Uterus (tissue), 4 donors: Measurements from ENCODE around the gene ILF2. TPM values are rescaled to one million over a fixed set of nuclear protein-coding genes. Genes with fewer than 3 reads are reported as not detected.

Source experiments
- DNase-seq, 2 donors: peaks; one replicate each; pipeline ENCODE4 v3.0.0-alpha.2; 2019 to 2020
- H3K27ac ChIP-seq, 2 donors: fragments of 200-600 bp; sonication (generic); 1 replicate in 1 of 2; 2 replicates in 1 of 2; pipeline ENCODE4 v1.5.1; 2016 to 2018
- H3K27me3 ChIP-seq, 2 donors: fragments of 200-600 bp; sonication (generic); one replicate each; pipeline ENCODE4 v1.5.1; 2018 to 2019; ENCODE audit warnings: control low read depth in 1 of 2
- H3K36me3 ChIP-seq, 2 donors: fragments of 200-600 bp; sonication (generic); one replicate each; pipeline ENCODE4 v1.5.1; 2019; ENCODE audit warnings: control low read depth in 1 of 2
- H3K4me1 ChIP-seq, 2 donors: fragments of 200-600 bp; sonication (generic); one replicate each; pipeline ENCODE4 v1.5.1; 2018 to 2019; ENCODE audit warnings: control low read depth in 1 of 2
- H3K4me3 ChIP-seq, 2 donors: fragments of 200-600 bp; sonication (generic); 1 replicate in 1 of 2; 2 replicates in 1 of 2; pipeline ENCODE4 v1.5.1; 2018 to 2019; ENCODE audit warnings: mild to moderate bottlenecking in 1 of 2
- H3K9me3 ChIP-seq, 2 donors: fragments of 200-600 bp; sonication (generic); one replicate each; pipeline ENCODE4 v1.5.1; 2019; ENCODE audit warnings: control low read depth in 1 of 2
- POLR2A ChIP-seq, 2 donors: fragments of 450-650 bp; IDR thresholded peaks; one replicate each; pipeline ENCODE4 v1.6.1; 2016; ENCODE audit warnings: antibody characterized with exemption in 2 of 2, mild to moderate bottlenecking in 1 of 2, moderate library complexity in 1 of 2
- intact Hi-C: fragments of 100-400 bp; cut with DNase I; formaldehyde crosslinking; loops from one replicate; pipeline ENCODE4 v1.15.1; 2023; ENCODE audit warnings: low total_unique reads
- total RNA-seq, 4 donors: library from RNA; depleted of rRNA in 3 of 4; stranded (reverse); fragments of >200 nt in 3 of 4; gene quantifications; one replicate each; pipeline versions ENCODE4 v1.1.0 to v1.2.4, GENCODE V29; 2014 to 2023
- TF ChIP-seq, protein P1 (sequence below), 4 experiments: fragments of 200-600 bp in 2 of 4; fragments of 450-650 bp in 2 of 4; sonication (generic) in 2 of 4; IDR thresholded peaks; one replicate each; pipeline ENCODE4 v1.5.1; 2016 to 2019; ENCODE audit warnings: antibody characterized with exemption in 4 of 4, mild to moderate bottlenecking in 2 of 4, moderate library complexity in 1 of 4
- donor health status: DM: yes; HTN: yes; CAD: no.

Gene ILF2
- total RNA-seq, 4 donors from 2014 or later = 82.7 to 252 (median 111) TPM

DNA sequence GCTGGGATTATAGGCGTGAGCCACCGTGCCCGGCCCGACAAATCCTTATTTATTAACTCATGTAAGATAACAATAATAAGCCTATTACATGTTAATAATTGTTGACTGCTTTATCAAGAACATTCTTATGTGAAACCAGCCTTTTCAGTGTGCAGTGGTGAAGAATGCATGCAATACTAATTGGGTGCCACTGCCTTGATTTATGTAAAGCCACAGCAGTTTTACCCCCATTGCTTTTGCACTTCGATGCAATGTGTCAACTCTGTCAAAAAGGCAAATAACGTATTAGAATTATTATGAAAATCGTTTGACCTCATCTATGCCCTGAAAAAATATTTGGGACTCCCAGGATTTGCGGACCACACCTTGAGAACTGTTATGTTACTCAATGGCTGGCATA lies 25.9 kb upstream of the ILF2 start:
- Histone ChIP-seq H3K4me1 (peaks cover 0 to 15% of the 10 kb centered on the region in 2 donors), H3K27me3 (no peaks in the 10 kb centered on the region), H3K9me3 (no peaks in the 10 kb centered on the region), H3K27ac (peak overlapping the region; percentile 95 to 96), H3K36me3 (no peaks in the 10 kb centered on the region), H3K4me3 (no peak overlapping the region)
- DNase-seq = no peak
- TF ChIP-seq, protein P1, sequence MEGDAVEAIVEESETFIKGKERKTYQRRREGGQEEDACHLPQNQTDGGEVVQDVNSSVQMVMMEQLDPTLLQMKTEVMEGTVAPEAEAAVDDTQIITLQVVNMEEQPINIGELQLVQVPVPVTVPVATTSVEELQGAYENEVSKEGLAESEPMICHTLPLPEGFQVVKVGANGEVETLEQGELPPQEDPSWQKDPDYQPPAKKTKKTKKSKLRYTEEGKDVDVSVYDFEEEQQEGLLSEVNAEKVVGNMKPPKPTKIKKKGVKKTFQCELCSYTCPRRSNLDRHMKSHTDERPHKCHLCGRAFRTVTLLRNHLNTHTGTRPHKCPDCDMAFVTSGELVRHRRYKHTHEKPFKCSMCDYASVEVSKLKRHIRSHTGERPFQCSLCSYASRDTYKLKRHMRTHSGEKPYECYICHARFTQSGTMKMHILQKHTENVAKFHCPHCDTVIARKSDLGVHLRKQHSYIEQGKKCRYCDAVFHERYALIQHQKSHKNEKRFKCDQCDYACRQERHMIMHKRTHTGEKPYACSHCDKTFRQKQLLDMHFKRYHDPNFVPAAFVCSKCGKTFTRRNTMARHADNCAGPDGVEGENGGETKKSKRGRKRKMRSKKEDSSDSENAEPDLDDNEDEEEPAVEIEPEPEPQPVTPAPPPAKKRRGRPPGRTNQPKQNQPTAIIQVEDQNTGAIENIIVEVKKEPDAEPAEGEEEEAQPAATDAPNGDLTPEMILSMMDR (IDR thresholded peaks at IDR 0.05) = no peak
- TF ChIP-seq POLR2A (IDR thresholded peaks at IDR 0.05) = no peak
- intact Hi-C loops = no loop called here

DNA sequence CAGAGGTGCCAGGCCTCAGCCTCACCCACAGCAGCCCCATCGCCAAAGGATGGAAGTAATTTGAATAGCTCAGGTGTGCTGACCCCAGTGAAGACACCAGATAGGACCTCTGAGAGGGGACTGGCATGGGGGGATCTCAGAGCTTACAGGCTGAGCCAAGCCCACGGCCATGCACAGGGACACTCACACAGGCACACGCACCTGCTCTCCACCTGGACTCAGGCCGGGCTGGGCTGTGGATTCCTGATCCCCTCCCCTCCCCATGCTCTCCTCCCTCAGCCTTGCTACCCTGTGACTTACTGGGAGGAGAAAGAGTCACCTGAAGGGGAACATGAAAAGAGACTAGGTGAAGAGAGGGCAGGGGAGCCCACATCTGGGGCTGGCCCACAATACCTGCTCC lies 22.7 kb upstream of the ILF2 start:
- no peaks in the 10 kb centered on the region for H3K9me3 ChIP-seq
- H3K4me3 ChIP-seq = no peak overlapping the region
- H3K27me3 ChIP-seq = no peaks in the 10 kb centered on the region
- TF ChIP-seq POLR2A (IDR thresholded peaks at IDR 0.05) = no peak
- no peaks in the 10 kb centered on the region for H3K36me3 ChIP-seq
- peaks cover 0 to 11% of the 10 kb centered on the region in 2 donors for H3K4me1 ChIP-seq
- intact Hi-C loops = no loop called here
- no peak for DNase-seq
- H3K27ac ChIP-seq = no peak overlapping the region

DNA sequence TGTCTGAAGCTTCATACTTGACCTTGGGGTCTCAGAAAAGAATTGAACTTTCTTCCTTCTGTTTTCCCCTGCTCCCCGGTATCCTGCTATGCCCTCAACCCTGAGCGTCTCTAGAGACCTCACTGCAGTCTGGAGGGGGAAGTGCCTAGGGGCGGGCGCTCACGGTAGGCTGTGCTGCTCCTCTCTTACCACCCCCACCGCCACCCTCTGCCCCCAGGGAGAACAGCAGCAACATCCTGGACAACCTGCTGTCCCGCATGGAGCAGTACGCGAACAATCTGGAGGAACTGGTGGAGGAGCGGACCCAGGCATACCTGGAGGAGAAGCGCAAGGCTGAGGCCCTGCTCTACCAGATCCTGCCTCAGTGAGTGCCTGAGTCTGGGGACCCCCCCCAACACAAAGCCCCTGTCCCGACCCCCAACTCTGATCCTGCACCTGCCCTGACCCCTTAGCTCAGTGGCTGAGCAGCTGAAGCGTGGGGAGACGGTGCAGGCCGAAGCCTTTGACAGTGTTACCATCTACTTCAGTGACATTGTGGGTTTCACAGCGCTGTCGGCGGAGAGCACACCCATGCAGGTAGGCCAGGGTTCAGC lies 18.0 kb upstream of the ILF2 start:
- intact Hi-C loops = no loop called here
- no peak for TF ChIP-seq POLR2A (IDR thresholded peaks at IDR 0.05)
- TF ChIP-seq, protein P1 (IDR thresholded peaks at IDR 0.05) = no peak
- Histone ChIP-seq H3K36me3 (no peaks in the 10 kb centered on the region), H3K9me3 (no peaks in the 10 kb centered on the region), H3K27ac (no peak overlapping the region), H3K4me1 (no peaks in the 10 kb centered on the region), H3K27me3 (no peaks in the 10 kb centered on the region), H3K4me3 (no peak overlapping the region)
- DNase-seq = no peak

DNA sequence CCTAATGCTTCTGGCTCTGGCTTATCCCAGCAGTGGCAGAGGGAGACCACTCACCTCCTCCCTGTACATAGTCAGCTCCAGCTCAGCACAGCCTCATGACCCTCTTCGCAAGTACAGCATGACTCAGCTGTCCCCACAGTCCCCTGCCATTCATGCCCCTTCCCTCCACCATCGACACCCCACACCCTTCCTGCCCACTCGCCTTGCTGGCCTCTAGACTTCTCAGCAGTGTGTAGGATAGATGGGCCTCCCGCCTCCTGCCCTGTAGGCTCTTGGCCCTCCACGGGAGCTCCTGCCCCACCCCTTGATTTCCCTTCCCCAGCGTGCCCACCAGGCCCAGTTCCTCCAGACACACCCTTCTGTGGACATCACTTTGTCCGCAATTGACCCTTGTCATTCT lies 17.5 kb upstream of the ILF2 start:
- intact Hi-C loops = no loop called here
- H3K9me3 ChIP-seq = no peaks in the 10 kb centered on the region
- H3K36me3 ChIP-seq = no peaks in the 10 kb centered on the region
- H3K27me3 ChIP-seq = no peaks in the 10 kb centered on the region
- no peak overlapping the region for H3K27ac ChIP-seq
- no peak for TF ChIP-seq POLR2A (IDR thresholded peaks at IDR 0.05)
- TF ChIP-seq, protein P1 (IDR thresholded peaks at IDR 0.05) = no peak
- H3K4me3 ChIP-seq = no peak overlapping the region
- no peak for DNase-seq
- H3K4me1 ChIP-seq = no peaks in the 10 kb centered on the region

DNA sequence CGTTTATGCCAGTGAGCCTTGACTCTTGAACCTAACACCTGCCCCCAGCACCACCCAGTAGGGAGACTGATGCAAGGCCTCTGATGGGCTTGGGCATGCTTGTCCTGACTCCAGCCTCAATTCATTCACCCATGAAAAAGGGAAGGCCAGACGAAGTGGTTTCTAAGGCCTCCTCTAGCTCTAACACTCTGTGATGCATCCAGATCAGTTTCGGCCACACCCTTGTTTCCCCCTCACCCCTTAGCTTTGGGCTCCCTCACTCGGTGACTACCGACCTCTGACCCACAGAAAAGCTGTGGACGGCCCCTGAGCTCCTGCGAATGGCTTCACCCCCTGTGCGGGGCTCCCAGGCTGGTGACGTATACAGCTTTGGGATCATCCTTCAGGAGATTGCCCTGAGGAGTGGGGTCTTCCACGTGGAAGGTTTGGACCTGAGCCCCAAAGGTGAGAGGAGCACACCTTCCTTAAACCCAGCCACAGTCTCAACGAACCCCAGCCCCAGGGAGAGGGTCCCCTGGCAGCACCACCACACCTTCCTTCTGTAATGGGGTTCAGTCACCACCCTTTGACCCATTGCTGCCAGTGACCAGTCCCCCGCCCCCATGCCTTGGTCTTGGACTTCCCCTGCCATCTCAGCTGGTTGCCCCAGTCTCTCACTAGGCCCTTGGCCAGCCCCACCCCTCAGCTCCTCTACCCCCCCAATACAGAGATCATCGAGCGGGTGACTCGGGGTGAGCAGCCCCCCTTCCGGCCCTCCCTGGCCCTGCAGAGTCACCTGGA lies 16.7 kb upstream of the ILF2 start:
- DNase-seq = no peak
- Histone ChIP-seq H3K4me1 (no peaks in the 10 kb centered on the region), H3K36me3 (no peaks in the 10 kb centered on the region), H3K9me3 (no peaks in the 10 kb centered on the region), H3K27me3 (no peaks in the 10 kb centered on the region), H3K4me3 (no peak overlapping the region), H3K27ac (no peak overlapping the region)
- intact Hi-C loops = no loop called here
- TF ChIP-seq POLR2A (IDR thresholded peaks at IDR 0.05) = no peak
- TF ChIP-seq, protein P1 (IDR thresholded peaks at IDR 0.05) = no peak
